ENCODE data around the gene DNTT. TPM values are rescaled to one million over a fixed set of nuclear protein-coding genes. Genes with fewer than 3 reads are reported as not detected.

Gene DNTT
- 0.11 TPM for polyA plus RNA-seq (ENCODE audit: insufficient read length)

- DNase-seq (ENCODE audit: low read depth), result no peak
Observed at GRCh38 chr10:96304230-96304629, at the start of gene DNTT. DNTT (plus strand) TSS chr10:96304434; CDS start chr10:96304498, 64 bp downstream.

DNA sequence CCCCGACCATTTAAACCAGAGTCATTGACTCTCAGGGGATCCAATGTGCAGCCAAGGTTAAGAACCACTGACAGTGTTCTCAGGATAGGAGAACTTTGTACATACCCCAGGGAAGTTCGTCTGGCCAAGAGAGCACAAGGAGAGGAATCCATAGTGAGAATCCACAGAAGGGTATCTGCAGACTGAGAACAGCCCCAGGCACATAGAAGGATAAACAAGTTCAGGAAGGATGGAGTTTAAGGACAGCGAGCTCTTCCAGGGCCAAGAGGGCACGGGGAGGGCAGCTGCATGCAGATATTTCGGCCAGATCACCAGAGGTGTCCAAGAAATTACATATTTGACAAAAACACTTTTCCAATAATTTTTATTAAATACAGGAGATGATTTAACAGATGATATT, 49.3 kb upstream of the DNTT start:
- no peak for DNase-seq (ENCODE audit: low read depth)

DNA sequence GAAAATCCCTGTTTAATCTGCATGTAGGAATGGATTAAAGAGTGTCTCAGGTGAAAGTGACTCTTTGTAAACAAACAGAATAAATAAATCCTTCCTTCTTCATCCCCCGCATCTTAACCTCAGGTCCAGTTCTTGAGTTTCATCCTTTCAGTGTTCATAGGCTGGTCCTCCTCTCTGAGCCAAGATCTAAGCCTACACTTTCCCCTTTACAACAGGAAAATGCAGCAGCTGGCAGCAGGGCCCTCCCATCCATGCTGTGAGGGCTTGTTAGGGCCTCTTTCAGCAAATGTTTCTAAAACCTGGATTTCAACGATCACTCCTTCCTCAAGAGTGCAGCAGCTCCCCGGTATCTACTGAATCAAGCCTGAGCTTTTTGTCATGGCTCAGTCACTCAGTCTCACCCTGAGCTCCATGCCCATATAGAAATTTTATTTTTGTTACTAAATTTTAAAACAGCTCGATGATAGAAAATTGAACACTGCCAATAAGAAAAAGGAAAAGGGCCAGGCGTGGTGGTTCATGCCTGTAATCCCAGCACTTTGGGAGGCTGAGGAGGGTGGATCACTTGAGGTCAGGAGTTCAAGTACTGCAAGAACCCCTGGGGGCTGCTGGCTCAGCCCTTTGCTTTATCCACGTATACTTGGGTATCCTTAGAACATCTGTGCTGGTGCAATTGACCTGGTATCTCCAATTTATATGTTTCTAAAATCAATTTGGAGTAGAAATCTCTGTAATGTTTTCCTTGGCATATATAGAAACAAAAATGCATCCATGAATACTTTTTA, 48.5 kb upstream of the DNTT start:
- no peak for DNase-seq (ENCODE audit: low read depth)

DNA sequence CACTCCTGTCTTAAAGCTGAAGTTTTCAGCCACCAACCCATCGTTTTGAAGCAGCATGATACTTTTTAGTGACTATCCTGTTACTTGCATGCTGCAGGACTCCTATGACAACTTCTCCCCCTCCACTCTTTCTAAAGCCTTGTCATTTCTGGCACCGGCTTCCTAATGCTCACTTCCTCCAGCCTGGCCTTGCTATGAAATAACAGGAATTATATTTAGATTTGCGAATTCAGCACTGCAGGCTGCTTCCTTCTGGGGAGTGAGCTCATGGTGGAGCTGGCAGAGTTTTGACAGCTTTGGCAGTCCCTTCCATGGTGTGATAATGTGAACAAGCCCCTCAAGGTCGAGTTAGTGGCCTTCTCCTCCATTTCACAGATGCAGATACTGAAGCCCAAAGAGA, 46.3 kb upstream of the DNTT start:
- DNase-seq (ENCODE audit: low read depth), result no peak

DNA sequence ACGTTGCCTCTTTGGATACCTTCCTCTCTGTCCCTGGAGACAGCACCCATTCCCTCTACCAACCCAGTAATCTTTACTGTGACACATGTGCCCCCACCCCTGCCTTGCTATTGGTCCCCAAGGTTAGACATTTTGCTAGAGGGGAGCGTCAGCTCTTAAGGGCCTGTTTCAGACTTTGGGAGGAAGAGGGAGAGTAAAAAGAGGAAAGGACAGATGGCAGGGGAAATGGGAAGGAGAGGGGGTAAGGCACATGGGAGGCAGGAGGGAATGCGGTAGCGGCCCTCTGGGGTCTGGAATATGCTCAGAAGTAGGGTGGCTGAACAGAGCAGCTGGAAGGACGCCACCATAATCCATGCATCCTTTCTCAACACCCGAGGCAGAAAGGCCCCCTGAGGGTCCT, 45.1 kb upstream of the DNTT start:
- DNase-seq (ENCODE audit: low read depth), result no peak

- no peak for DNase-seq (ENCODE audit: low read depth)
Observed at GRCh38 chr10:96260014-96260413, 44.2 kb upstream of the DNTT start.

GRCh38 chr10:96261132-96261531, 43.1 kb upstream of the DNTT start:
- DNase-seq (ENCODE audit: low read depth), result no peak

- no peak for DNase-seq (ENCODE audit: low read depth)
Observed at GRCh38 chr10:96261930-96262329, 42.3 kb upstream of the DNTT start.

GRCh38 chr10:96263176-96263575, 41.1 kb upstream of the DNTT start:
- no peak for DNase-seq (ENCODE audit: low read depth)

GRCh38 chr10:96263669-96264068, 40.6 kb upstream of the DNTT start:
- no peak for DNase-seq (ENCODE audit: low read depth)

GRCh38 chr10:96264938-96265337, 39.3 kb upstream of the DNTT start:
- DNase-seq (ENCODE audit: low read depth), result no peak

DNA sequence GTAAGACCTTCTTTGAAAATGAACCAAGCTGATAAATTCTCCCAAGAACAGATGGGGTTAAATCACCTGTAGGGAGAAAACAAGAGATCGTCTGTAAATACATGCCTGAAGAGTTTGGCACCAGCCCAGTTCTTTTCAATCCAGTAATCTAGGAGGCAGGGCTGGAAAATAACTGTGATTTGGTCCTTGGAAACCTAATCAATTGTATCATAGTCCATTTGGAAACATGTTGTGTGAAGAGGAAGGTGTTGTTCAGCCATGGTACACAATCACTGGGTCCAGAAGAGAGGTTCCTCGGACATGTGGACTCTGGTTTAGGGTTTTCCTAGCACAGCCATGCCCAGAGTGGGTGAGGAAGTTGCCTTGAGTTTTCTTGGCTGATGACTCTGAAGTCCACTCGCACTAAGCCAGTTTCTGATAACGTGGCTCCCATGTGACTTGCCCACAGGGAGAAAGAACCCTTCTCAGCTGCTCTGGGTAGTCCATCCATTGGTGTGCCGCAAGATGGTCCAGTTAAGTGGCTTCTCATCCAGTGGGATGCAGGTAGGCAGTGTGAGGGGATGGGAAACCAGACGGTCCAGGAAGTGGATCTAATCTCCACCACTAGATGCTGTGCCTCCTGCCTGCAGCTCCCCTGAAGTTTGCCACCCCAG, 38.0 kb upstream of the DNTT start:
- no peak for DNase-seq (ENCODE audit: low read depth)

DNA sequence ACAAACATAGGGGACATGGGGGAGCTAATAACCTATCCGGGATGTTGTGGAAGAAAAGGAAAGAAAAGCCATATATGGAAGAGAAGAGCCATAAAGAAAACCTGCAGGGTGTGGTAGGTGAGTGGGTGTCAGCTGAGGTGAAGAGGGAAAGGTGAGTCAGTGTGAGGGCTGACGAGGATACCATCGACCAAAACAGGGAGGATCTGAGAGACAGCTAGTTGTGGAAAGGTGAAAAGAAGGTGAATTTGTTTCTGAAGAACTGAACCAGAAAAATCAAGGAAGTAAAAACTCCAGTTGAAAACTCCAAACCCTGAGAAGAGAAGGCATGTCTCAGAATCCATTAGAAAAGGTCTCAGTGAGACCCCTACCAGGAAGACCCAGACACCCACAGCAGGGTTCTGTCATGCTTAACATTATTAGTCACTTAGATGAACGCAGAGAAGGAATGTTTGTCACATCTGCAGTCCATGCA, 37.0 kb upstream of the DNTT start:
- DNase-seq (ENCODE audit: low read depth), result no peak

DNA sequence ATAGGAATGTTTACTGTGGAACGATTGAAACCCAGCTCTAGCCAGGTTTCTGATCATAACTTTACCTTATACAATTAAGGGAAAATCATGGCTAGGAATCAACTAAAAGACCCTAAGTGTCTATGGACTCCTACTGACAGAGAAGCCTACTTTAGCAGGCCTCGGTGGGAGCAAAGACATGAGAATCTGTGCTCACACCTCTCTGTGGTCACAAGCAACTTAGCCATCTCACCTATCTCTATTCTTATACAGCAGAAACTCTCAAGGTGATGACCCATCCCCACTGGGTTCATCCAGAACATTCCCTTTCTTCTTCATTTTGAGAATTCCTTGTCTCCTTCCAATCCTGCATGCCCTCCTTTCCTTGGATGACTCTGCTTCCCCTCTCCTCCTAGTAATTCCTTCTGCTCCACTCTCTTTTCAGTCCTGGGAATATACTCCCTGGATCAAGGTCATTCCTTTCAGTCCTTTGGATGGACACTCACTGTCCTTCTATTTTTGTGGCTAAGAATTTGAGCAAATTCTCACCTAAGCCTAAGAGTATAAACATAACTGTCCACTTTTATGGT, 35.8 kb upstream of the DNTT start:
- no peak for DNase-seq (ENCODE audit: low read depth)

GRCh38 chr10:96269438-96270300, 34.6 kb upstream of the DNTT start:
- DNase-seq (ENCODE audit: low read depth), result no peak

DNA sequence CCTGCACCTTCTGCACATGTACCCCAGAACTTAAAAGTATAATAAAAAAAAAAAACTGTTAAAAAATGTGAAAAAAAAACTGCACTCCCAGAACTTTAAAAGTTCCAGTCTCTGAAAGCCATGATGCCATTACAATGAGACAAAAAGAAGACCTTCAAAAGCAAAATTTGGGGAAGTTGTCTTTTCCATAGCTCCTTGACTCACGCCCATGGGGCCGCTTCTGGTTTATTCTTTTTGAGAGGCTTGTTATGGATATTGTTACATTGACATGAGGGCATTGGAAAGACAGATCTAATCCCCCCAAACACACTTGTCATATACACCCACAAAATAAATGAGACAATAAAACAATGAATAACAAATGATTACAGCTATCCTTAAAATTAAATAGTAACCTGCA, 33.7 kb upstream of the DNTT start:
- no peak for DNase-seq (ENCODE audit: low read depth)

DNA sequence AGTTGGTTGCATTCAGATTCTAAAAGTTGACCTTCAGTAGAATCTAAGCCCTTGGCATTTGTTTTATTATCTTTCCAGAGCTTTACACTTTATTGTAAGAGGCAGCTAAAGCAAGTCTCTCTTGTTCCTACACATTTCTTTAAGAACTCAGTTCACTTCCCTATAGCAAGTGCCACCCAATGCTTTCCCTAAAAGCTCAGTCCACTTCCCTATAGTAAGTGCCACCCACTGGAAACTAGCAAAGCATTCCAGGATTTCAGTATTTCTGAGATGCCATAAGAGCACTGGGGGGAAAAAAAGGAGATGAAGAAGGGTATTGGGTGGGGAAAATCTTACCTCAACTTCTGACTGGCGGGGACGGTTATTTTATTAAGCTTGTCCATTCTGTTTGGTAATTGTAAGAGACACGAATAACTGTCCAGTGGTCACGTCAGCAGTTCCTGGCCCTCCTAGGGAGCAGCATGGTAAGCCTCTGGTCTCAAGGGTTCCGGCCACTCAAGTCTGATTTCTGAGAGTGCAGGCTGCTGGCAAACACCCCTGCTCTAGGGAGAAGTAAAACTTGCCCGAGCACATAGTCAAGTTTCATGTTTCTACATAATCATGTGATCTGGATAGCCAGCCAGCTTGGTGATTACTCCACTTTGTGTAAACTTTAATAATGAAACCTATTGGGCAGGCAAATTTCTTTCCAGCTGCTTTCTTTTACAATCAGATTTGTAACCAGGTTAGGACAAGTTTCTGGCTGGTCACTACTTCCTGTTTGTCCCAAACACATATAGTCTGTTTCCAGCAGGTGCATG, 33.0 kb upstream of the DNTT start, which contains the start of gene BLNK:
Gene BLNK, minus strand, starts transcription at position 554 of the 800 bp plus-strand sequence. Its CDS starts 171 bp downstream, at position 383.
- no peak for DNase-seq (ENCODE audit: low read depth)

GRCh38 chr10:96272316-96273280, 31.6 kb upstream of the DNTT start:
- DNase-seq (ENCODE audit: low read depth), result no peak

GRCh38 chr10:96275685-96276418, 28.4 kb upstream of the DNTT start:
- no peak for DNase-seq (ENCODE audit: low read depth)

Data from forelimb muscle (tissue), 1 donor.